Lower leg skin (tissue), 3 donors: ENCODE results near the gene RBBP5.

Experiments
- POLR2A ChIP-seq, 2 donors: fragments of 450-650 bp; IDR thresholded peaks; one replicate each; pipeline ENCODE4 v1.6.1; 2016 to 2017; ENCODE audit warnings: antibody characterized with exemption in 2 of 2, mild to moderate bottlenecking in 1 of 2, moderate library complexity in 1 of 2
- TF ChIP-seq, protein P1 (sequence below), 3 donors: fragments of 450-650 bp; IDR thresholded peaks; one replicate each; pipeline ENCODE4 v1.5.1; 2016; ENCODE audit warnings: antibody characterized with exemption in 3 of 3, mild to moderate bottlenecking in 3 of 3, moderate library complexity in 2 of 3

DNA sequence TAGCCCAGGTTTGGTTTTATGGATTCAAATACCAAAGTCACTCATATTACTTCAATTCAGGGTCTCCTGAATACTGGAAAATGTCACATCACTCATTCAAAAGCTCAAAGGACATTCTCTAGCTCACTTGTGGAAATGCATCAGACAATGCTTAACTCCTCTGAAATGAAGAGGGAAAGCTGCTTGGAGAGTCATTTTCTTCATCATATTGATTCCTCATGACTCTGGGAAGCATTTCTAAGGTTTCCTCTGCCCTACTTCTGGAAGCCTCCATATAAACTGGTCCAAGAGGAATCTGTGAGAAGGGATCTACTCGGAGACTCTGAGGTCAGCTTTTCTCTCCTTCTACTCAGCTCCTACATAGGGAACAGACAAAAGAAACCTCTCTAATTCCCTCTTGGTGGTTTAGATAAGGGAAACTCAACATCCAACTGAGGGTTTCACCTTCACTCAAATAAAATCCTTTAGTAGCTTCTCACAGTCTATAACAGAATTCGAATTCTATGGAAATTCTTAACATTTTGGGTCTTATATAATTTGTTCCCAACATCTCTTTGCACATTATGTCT lies 36.4 kb upstream of the RBBP5 start:
- TF ChIP-seq, protein P1, sequence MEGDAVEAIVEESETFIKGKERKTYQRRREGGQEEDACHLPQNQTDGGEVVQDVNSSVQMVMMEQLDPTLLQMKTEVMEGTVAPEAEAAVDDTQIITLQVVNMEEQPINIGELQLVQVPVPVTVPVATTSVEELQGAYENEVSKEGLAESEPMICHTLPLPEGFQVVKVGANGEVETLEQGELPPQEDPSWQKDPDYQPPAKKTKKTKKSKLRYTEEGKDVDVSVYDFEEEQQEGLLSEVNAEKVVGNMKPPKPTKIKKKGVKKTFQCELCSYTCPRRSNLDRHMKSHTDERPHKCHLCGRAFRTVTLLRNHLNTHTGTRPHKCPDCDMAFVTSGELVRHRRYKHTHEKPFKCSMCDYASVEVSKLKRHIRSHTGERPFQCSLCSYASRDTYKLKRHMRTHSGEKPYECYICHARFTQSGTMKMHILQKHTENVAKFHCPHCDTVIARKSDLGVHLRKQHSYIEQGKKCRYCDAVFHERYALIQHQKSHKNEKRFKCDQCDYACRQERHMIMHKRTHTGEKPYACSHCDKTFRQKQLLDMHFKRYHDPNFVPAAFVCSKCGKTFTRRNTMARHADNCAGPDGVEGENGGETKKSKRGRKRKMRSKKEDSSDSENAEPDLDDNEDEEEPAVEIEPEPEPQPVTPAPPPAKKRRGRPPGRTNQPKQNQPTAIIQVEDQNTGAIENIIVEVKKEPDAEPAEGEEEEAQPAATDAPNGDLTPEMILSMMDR (IDR thresholded peaks at IDR 0.05): no peak
- TF ChIP-seq POLR2A (IDR thresholded peaks at IDR 0.05): no peak
